ENCODE measurements around the gene CD274.
"Not testable (repeated sequence)": the region's sequence is repeated elsewhere in the genome, so short reads cannot be mapped to it uniquely, and the experiment has no call there.

Gene CD274

GRCh38 chr9:5459289-5459829 lies 9.0 kb downstream of the CD274 start:
- no peak for DNase-seq (ENCODE audit: extremely low read depth, low read depth)

GRCh38 chr9:5460157-5460556 lies 9.8 kb downstream of the CD274 start:
- DNase-seq (ENCODE audit: extremely low read depth, low read depth) = no peak
- no peak for TF ChIP-seq CTCF (IDR thresholded peaks at IDR 0.05; ENCODE audit: low read depth, low read length)

More at GRCh38 chr9:5459289-5459829, 9.0 kb downstream of the CD274 start:
- TF ChIP-seq CTCF (IDR thresholded peaks at IDR 0.05; ENCODE audit: low read depth, low read length) = no peak

GRCh38 chr9:5464831-5465330 lies 14.5 kb downstream of the CD274 start:
- DNase-seq (ENCODE audit: extremely low read depth, low read depth) = not testable (repeated sequence)

GRCh38 chr9:5466005-5466404 lies 15.7 kb downstream of the CD274 start:
- DNase-seq (ENCODE audit: extremely low read depth, low read depth) = no peak
- TF ChIP-seq CTCF (IDR thresholded peaks at IDR 0.05; ENCODE audit: low read depth, low read length) = no peak

GRCh38 chr9:5466766-5467165 lies 16.4 kb downstream of the CD274 start:
- no peak for DNase-seq (ENCODE audit: extremely low read depth, low read depth)
- no peak for TF ChIP-seq CTCF (IDR thresholded peaks at IDR 0.05; ENCODE audit: low read depth, low read length)

- DNase-seq (ENCODE audit: extremely low read depth, low read depth) = no peak
- TF ChIP-seq CTCF (IDR thresholded peaks at IDR 0.05; ENCODE audit: low read depth, low read length) = no peak
Measured at GRCh38 chr9:5468850-5469249, 18.5 kb downstream of the CD274 start.

- DNase-seq (ENCODE audit: extremely low read depth, low read depth) = no peak
- TF ChIP-seq CTCF (IDR thresholded peaks at IDR 0.05; ENCODE audit: low read depth, low read length) = no peak
Measured at GRCh38 chr9:5470122-5470521, 19.8 kb downstream of the CD274 start.

- TF ChIP-seq CTCF (IDR thresholded peaks at IDR 0.05; ENCODE audit: low read depth, low read length) = no peak
- no peak for DNase-seq (ENCODE audit: extremely low read depth, low read depth)
Measured at GRCh38 chr9:5470816-5471215, 20.5 kb downstream of the CD274 start.

GRCh38 chr9:5475611-5476010 lies 25.3 kb downstream of the CD274 start:
- DNase-seq (ENCODE audit: extremely low read depth, low read depth) = not testable (repeated sequence)
